Smooth muscle cell of the brain vasculature (primary cell): ENCODE data around the gene TMEM140.
A peak's percentile ranks its signal among the peaks of the same experiment; 100 is the strongest.
"Not testable (repeated sequence)": the region's sequence is repeated elsewhere in the genome, so short reads cannot be mapped to it uniquely, and the experiment has no call there.

Experiments
- DNase-seq: peaks from one replicate; pipeline ENCODE4 v3.0.0-alpha.2; 2012; ENCODE audit warnings: low read depth, low spot score

Gene TMEM140

GRCh38 chr7:135194494-135195095 lies 46.7 kb downstream of the TMEM140 start:
- no peak for DNase-seq

DNA sequence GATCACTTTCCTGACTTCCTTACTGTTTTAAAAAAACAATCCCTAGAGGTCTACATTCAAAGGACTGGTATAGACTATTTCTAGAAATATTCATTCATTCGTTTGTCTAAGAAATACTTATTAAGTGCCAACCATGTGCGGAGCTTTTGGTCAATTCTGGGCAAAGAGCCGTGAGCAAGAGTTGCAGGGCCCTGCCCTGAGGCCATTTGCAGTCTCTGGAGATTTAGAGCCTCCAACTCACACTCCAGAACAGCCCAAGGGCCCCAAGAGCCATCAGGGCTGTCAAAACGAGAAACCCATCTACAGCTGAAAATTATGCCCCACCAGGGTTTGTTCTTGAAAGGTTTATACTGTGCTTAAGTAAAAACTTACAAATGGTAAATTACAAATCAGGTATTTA lies 47.3 kb downstream of the TMEM140 start:
- no peak for DNase-seq

DNA sequence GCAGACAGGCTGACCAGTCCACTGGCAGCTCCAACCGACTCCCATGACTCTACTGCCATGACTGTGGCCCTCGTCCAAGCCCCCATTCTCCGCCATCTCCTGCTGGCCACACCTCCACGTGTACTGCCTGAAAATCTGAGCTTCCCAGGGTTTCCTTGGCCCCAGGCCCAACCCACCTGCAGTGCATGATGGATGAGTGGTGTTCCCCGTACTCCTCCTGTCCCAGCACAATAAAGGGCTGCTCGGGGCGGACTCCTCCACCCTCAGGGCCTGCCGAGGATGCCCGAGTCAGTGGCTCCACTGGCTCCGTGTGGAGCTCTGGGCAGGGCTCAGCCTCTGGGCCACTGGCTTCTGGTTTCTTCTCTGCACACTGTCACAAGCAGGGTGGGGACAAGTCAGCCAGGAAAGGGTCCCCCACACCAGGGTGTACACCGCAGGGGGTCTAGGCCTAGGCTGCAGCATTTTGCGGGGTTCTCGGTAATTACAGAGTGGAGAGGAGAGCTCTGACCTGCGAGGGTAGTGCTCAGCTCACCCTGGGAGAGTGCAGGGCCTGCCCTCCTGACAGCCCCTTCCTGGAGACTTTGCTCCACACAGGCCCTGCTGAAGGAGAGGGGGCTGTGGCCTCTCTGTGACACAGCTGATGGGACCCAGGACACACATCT lies 48.2 kb downstream of the TMEM140 start:
- DNase-seq, result no peak

GRCh38 chr7:135197343-135197742 lies 49.5 kb downstream of the TMEM140 start:
- DNase-seq, result no peak

DNA sequence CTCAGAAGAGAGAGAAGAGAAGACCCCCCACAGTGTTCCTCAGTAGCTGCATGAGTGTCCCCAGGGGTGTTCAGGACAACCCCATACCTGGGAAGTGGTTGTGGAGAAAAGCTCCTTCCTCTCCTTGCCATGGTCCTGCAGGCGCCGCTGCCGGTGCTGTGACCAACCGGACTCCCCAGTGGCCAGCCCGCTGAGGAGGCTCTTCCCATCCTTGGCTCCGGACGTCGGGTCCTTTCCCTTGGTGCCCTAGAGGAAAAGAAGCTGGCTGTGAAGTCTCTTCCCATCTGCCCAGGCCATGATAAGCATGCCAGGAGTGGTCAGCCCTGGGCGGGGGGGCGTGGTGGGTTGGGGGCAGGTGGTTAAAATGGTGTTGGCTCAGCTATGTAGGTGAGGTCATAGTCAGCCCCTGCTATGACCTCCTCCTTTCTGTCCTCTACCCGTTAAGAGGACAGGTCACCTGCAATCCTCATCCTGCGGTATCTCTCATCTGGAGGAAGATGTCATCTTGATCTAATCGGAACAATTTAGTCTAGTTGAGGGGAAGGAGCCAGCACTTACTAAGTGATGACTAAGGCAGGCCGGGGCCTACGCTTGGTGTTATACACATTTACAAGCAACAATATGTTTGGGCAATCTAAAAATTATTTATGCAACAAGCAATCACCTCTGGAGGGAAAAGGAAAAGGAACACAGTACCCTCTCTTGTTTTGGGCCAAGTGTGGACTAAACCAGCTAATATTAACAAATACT lies 50.2 kb downstream of the TMEM140 start:
- DNase-seq, result no peak

DNA sequence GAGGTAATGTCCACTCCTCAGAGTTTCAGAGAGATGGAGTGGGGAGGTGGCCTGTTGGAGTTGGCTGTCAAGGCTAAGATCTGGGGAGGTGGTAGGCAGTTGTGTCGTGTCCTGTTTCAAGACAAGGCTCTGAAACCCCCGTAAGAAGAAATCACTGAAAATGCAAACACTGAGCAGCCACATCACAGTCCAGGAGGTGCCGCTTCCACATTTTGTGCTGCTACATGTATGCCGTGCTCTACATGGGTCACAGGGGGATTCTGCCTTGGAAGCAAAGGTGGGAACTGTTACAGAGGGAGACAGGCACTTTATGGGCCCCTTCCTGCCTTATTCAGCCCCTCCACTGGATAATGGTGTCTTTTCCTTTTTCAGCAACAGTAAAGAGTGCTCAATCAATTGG lies 51.6 kb downstream of the TMEM140 start:
- DNase-seq, result no peak

DNA sequence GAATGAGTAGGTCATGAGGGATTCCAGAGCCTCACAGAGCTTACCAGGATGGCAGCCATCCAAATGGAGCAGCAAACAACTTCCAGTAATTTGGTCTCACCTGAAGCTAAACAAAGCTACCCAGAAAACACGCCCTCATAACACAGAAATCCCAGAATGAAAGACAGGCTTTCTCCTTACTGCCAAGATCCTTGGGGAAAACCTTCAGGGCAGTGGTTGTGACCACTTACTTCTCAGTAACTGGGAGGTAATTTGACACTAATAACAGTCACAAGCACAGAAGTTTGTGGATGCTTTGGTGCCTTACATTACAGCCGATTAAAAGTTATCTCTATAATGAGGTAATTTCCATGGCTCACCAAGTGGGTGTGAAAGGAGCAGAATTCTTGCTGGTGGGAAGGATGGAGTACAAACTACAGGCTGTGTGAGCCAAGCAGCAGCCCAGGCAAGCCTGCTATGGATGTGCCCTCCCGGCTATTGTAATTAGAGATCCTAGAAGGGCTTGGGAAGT lies 53.0 kb downstream of the TMEM140 start:
- DNase-seq, result no peak

DNA sequence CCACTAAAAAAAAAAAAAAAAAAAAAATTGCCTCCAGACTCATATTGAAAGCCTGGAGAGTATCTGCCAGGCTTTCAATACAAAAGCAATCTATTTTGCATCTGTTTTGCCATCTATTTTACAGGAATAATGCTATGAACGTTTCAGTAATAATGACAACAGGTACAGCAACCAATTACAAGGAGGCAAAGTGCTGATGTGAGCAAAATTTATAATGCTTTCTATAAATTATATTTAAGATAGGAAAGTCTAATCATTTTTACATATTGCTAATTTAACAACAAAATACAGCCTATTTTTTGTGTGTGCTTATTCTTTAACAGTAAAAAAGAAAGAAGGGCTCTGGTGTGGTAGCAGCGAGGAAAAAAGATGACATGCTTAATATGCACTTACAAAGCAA lies 53.5 kb downstream of the TMEM140 start:
- no peak for DNase-seq

GRCh38 chr7:135204341-135204749 lies 56.5 kb downstream of the TMEM140 start:
- peak; percentile 67 for DNase-seq

GRCh38 chr7:135204876-135205275 lies 57.0 kb downstream of the TMEM140 start:
- DNase-seq, result no peak

DNA sequence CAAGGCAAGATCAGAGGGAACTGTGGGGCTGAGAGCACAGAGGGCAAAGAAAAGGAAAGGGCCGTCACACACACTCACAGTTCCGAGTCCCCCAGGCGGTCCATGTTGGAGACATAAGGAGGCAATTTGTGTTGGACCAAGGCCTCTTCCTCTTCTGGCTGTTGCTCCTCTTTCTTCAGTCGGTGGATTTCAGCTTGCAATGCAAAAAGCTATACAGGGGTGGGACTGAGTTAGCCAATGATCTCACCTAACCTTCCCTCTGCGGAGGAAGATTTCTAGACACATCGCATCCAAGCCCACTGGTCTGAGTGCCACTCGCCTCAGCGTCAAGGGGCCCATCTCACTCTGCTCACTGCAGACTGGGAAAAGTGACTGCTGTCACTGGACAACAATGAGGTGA lies 58.0 kb downstream of the TMEM140 start:
- DNase-seq, result no peak

DNA sequence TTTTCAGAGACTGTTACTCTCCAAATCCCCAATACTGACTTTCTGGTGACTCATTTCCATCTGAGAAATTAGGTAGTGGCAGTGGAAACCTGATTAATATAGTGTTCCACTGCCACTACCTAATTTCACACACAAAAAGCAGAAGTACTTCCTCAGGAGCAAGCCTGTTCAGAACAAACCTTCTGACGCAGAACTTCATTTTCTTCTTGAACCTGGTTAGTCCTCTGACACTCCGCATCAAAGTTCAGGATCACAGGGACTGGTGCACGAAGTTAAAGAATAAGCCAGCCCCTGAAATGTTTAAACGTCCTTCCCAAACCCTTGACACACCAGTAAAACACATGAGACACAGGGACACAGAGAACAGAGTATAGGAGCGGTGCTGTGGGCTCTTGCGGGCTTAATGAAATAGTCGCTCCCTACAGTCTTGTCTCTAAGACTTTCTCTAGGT lies 59.1 kb downstream of the TMEM140 start:
- no peak for DNase-seq

- DNase-seq, result no peak
Measured at GRCh38 chr7:135207406-135208101, 59.7 kb downstream of the TMEM140 start.

DNA sequence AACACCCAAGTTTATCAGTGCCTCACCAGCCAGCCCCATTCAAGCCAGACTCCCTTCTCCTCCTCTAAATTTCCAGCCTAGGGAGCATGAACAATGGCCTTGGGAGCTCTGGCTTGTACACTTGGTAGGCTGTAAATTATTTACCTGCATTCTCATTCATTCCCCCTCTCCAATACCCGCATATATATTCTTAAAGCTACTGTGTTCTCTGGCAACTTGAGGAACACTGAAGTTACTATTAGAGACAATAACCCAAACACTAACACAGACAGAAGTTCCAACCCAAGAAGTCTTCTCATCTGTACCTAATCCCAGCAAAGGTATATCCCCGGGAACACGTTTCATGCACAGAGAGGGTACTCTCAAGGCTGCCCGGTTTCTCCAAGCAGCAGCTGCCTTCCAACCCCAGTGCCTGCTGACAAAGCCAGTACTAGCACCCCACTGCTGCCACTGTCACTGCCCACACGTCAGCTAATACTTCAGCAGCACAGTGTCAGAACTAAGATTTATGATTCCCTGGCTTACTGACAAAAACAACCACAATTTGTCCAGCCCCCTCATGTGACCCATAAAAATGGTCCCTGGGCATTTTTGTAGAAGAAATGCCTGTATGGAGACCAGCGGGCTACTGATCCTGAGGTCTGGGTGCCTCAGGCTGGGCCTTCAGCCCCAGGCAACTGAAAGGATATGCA lies 60.4 kb downstream of the TMEM140 start:
- DNase-seq, result no peak

DNA sequence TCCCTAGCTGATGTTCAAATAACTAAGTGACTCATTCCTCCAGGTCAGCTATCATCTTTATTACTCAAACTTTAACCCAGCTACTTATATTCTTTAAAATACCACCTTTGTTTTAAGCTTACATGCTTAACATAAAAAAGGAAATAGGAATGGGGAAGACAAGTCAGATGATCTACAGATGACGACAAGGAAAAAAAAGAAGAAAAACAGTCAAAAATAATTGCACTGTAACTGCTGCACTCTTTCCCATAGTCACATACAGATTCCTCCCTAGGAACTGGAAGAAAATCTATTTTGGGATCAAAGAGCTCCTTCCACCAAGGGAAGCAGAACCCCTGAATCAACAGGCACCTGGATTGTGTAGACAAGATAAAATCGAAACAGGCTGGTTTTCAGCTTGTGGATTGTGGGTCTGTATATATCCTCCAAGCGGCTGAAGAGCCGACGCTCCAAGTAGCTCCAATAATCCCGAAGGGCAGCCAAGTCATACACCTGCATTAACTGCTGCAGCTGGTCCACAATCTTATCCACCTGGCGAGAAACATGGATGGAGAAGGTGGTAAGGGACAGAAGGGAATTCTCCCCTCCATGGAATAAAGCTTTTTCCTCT lies 61.5 kb downstream of the TMEM140 start:
- no peak for DNase-seq

GRCh38 chr7:135210888-135211178 lies 63.0 kb downstream of the TMEM140 start:
- no peak for DNase-seq

DNA sequence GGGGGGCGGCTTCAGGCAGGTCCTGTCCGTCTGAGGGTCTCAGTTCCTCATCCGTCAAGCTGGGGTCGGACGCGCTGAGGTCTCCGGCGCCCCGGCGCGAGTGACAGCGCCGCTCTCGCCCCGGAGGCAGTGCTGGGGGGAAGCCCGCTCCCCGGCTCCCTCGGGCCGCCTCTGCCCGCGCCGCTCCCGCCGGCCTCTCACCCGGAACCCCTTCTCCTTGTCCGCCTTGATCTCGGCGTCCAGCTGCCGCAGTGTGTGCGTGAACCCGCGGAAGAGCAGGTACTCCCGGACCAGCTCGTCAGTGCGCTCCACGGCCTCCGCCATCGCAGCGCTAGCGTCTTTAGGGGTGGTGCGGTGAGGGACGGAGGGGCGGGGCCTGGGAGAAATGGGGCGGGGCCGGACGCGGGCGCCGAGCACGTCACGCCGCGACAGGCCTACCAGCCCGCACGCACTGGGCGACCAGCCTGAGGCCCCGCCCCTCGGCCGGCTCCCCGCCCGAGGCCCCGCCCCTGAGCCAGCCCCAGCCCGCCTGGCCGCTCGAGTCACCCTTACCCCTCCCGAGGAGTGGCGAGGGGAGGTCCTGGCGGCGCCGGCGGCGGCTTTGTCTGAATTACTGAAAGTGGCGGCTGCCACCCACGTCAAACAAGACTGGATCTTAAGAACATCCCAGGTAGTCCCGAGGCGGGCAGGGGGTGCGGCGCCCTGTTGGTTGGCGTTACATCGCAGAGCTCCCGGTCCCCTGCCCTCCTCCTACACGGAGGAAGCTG lies 63.5 kb downstream of the TMEM140 start, which contains the start of gene WDR91:
Gene WDR91, minus strand, starts transcription at position 348 of the 767 bp plus-strand sequence. Its CDS starts 24 bp downstream, at position 324.
- DNase-seq, result peak; percentile 70

DNA sequence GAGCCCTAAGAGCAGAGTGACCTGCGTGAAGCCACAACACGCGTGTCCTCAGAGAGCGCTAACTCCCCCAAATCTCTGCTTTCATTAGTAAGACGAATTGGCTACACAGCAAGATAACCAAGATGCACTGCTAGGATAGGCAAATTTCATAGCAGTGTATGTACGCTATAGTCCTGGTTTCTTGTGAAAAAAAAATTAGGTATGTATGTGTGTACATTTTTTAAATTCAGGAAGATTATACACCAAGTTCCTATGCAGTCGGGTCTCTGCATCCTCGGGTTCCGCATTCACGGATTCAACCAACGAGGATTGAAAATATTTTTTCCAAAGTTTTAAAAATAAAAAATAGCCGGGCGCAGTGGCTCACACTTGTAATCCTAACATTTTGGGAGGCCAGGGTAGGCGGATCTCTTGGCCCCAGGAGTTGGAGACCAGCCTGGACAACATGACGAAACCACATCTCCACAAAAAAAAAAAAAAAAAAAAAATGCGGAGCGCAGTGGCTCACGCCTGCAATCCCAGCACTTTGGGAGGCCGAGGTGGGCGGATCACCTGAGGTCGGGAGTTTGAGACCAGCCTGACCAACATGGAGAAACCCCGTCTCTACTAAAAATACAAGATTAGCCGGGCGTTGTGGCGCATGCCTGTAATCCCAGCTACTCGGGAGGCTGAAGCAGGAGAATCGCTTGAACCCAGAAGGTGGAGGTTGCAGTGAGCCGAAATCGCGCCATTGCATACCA lies 64.2 kb downstream of the TMEM140 start:
- DNase-seq, result not testable (repeated sequence)

GRCh38 chr7:135213831-135214230 lies 66.0 kb downstream of the TMEM140 start:
- DNase-seq, result no peak

DNA sequence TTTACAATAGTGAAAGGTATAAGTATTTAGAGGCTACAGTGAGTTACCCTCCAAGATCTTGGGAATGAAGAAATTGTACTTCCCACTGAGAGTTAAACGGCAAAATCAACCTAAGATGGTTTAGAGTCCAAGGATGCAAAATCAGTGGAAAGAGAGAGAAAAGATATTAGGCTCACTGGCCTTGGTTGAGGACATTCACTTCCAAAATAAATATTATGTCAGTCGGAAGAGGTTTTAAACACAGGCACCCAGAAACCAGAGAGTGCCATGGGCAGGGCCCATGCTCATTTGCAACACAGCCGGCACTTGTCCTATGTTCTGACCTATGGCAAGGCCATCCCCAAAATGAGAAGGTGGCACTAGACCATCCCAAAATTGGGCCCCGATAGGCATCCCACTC lies 67.3 kb downstream of the TMEM140 start:
- DNase-seq, result no peak
